Pancreas (tissue), 10 donors: Measurements from ENCODE around the gene TMEM236. TPM values are rescaled to one million over a fixed set of nuclear protein-coding genes. Genes with fewer than 3 reads are reported as not detected.

Source experiments
- ATAC-seq, 4 donors: fragments of 200-7000 bp; cut with Tn5 transposase; one replicate each; pipeline versions ENCODE4 v1.8.0 to v1.9.1; 2020; ENCODE audit warnings: mild to moderate bottlenecking in 4 of 4, moderate library complexity in 4 of 4
- DNase-seq, 6 donors: peaks; one replicate each; pipeline ENCODE4 v3.0.0-alpha.2; 2020
- FAIRE-seq: peaks from 2 replicates; lab custom pipeline; 2012; peaks lifted over from hg19 to GRCh38; lab: Jason Lieb, UNC
- H3K27ac ChIP-seq, 4 donors: fragments of 200-600 bp; sonication (generic); 1 replicate in 3 of 4; 2 replicates in 1 of 4; pipeline versions ENCODE4 v1.5.0 to v1.8.0; 2020
- H3K27me3 ChIP-seq, 4 donors: fragments of 200-600 bp; one replicate each; pipeline ENCODE4 v1.8.0; 2021
- H3K36me3 ChIP-seq, 3 donors: fragments of 200-600 bp; sonication (generic) in 1 of 3; one replicate each; pipeline versions ENCODE4 v1.5.0 to v1.8.0; 2020 to 2021
- H3K4me1 ChIP-seq, 3 donors: fragments of 200-600 bp; one replicate each; pipeline ENCODE4 v1.8.0; 2021
- H3K4me3 ChIP-seq, 4 donors: fragments of 200-600 bp; sonication (generic) in 2 of 4; one replicate each; pipeline versions ENCODE4 v1.5.0 to v1.8.0; 2020 to 2021
- H3K9me3 ChIP-seq, 4 donors: fragments of 200-600 bp; one replicate each; pipeline ENCODE4 v1.8.0; 2021
- WGBS, 2 donors: extraction: QIAGEN DNeasy Blood & Tissue Kit; methylation state at CpG; one replicate each; pipeline ENCODE4 v1.1.7; 2013; 5-methylcytosine and 5-hydroxymethylcytosine counted together
- intact Hi-C, 3 donors: fragments of 100-400 bp; cut with DNase I; formaldehyde crosslinking; loops; one replicate each; pipeline versions ENCODE4 v1.11.1 to v1.14.2; 2022
- polyA plus RNA-seq, 2 donors: library from polyadenylated mRNA; stranded (reverse); fragments of 200-250 nt; gene quantifications; one replicate each; pipeline ENCODE4 v1.2.3, GENCODE V29; 2013
- total RNA-seq, 6 donors: library from RNA; stranded (reverse); fragmentation: NEBNext Ultra II Directional in 4 of 6; extraction: Animal tissue kit (Norgen Biotek cat#: 25700) in 4 of 6; gene quantifications; one replicate each; pipeline versions ENCODE4 v1.2.1 to v1.2.4, GENCODE V29; 2021 to 2023
- TF ChIP-seq, protein P1 (sequence below), 4 donors: fragments of 200-600 bp; sonication (generic) in 3 of 4; IDR thresholded peaks; one replicate each; pipeline versions ENCODE4 v1.5.0 to v1.8.0; 2021; ENCODE audit warnings: antibody characterized with exemption in 4 of 4
- donor health status: healthy with polysubstance abuse.
- donor health status: DM: no; HTN: no; CAD: no; lungs with moderate emphysema.
- donor health status: DM: no; HTN: no; CAD: no.
- donor health status: control.
- donor health status: control.
- donor health status: Bipolar disorder and iron deficiency.
- donor health status: DM: yes; HTN: yes; CAD: no.
- donor health status: DM: no; HTN: no; CAD: no.
- donor health status: DM: no; HTN: no; CAD: no.
- donor health status: DM: yes; HTN: yes; CAD: no.

The TMEM236 gene
- total and polyA plus RNA-seq, 8 donors, result 0.22 to 1.4 (median 0.56) TPM

DNA sequence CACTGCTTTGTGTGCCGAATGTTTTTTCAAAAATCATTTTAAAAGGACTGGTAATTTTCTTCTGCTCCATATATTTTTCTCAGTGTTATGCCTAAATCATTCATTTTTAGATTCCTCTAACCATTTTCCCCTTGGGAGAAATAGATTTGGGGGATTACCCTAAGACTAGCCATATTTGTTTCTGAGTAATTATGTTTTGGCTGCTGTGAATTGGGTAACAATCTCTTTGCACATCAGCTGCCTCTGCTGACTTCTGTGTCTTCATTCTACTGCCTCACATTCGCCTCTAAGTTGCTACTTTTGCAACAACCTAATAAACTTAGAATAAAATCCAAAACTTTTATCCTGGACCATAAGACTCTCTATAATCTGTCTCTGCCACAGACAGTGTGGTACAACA, 38.6 kb downstream of the TMEM236 start:
- 90 to 92% methylated on average over 2 of the region's 2 CpGs for WGBS, 2 donors
- Histone ChIP-seq H3K9me3 (no peaks in the 10 kb centered on the region), H3K27ac (no peak overlapping the region), H3K4me3 (no peak overlapping the region), H3K36me3 (no peaks in the 10 kb centered on the region), H3K27me3 (no peaks in the 10 kb centered on the region), H3K4me1 (peaks cover 6 to 24% (median 15%) of the 10 kb centered on the region in 3 donors)
- intact Hi-C loops, result no loop called here
- TF ChIP-seq, protein P1, sequence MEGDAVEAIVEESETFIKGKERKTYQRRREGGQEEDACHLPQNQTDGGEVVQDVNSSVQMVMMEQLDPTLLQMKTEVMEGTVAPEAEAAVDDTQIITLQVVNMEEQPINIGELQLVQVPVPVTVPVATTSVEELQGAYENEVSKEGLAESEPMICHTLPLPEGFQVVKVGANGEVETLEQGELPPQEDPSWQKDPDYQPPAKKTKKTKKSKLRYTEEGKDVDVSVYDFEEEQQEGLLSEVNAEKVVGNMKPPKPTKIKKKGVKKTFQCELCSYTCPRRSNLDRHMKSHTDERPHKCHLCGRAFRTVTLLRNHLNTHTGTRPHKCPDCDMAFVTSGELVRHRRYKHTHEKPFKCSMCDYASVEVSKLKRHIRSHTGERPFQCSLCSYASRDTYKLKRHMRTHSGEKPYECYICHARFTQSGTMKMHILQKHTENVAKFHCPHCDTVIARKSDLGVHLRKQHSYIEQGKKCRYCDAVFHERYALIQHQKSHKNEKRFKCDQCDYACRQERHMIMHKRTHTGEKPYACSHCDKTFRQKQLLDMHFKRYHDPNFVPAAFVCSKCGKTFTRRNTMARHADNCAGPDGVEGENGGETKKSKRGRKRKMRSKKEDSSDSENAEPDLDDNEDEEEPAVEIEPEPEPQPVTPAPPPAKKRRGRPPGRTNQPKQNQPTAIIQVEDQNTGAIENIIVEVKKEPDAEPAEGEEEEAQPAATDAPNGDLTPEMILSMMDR (IDR thresholded peaks at IDR 0.05), result no peak
- FAIRE-seq, result no peak
- DNase-seq, result no peak
- ATAC-seq, result no peak

DNA sequence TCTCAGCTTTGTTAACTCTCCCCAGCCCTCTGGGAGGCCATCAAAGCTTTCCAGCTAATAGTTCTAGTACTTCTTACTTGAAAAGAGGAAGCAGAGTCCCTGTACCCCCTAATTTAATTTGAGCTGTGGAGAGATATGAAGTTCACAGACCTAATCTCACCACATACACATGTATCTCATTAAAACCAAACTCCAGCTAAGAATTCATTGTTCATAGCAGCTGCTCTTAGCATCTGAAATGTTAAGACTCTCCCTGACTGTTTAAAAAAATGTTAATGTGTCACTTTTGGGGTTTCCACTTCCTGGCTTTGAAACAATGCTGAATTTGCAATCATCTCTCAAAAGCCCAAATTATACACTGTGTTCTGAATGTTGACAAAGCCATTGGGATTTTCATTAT, 41.0 kb downstream of the TMEM236 start:
- TF ChIP-seq, protein P1 (IDR thresholded peaks at IDR 0.05), result no peak
- no peaks in the 10 kb centered on the region for H3K9me3 ChIP-seq
- no peak for ATAC-seq
- FAIRE-seq, result no peak
- intact Hi-C loops, result no loop called here
- H3K36me3 ChIP-seq, result no peaks in the 10 kb centered on the region
- no peak for DNase-seq
- no peaks in the 10 kb centered on the region for H3K27me3 ChIP-seq
- no peak overlapping the region for H3K4me3 ChIP-seq
- H3K4me1 ChIP-seq, result peaks cover 6 to 24% (median 15%) of the 10 kb centered on the region in 3 donors
- peak overlapping the region in 2 of 4 donors; percentile 64 to 82 for H3K27ac ChIP-seq

DNA sequence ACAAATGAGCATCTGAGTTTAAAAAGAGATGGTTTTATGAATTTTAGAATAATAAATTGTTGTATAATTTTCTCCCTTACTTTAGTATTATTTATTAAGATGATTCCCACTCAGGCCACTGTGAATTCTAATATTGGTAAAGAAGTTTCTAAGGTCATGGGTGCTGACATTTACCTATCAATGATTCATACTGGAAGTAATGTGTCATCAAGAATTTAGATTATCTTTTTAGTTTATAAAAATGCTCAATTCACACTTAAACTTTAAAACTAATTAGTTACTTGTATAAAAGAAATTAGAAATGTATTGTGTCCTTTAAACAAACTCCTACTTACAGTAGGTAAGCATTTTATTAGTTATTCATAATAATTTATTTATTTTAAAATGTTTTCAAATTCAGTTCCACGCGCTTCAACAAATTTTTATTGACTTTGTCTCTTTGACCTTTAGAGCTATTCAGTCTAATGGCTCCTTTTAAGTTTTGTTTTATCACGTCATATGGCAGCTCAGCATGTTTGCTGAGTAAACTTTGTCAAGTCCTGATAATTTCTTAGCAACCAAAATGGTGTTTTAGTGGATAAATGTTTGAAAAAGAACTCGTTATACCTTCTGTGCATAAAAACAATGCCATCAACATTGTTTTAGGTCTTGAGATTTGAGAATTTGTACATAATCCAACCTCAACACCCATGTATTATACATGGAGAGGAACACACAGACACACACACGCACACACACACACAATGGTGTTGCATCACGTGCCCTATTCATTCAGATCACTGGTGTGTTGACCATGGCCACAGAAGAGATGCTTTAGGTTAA, 42.0 kb downstream of the TMEM236 start:
- TF ChIP-seq, protein P1 (IDR thresholded peaks at IDR 0.05), result no peak
- no peaks in the 10 kb centered on the region for H3K36me3 ChIP-seq
- 18 to 20% methylated on average over 6 of the region's 6 CpGs for WGBS, 2 donors
- intact Hi-C loops, result no loop called here
- H3K4me3 ChIP-seq, result no peak overlapping the region
- ATAC-seq, result peak; percentile 91 to 95 (median 92)
- no peaks in the 10 kb centered on the region for H3K27me3 ChIP-seq
- DNase-seq, result peak in 1 of 6 donors; percentile 40
- peaks cover 6 to 24% (median 15%) of the 10 kb centered on the region in 3 donors for H3K4me1 ChIP-seq
- peak overlapping the region; percentile 37 to 82 (median 60) for H3K27ac ChIP-seq
- FAIRE-seq, result peak; percentile 97
- H3K9me3 ChIP-seq, result no peaks in the 10 kb centered on the region

DNA sequence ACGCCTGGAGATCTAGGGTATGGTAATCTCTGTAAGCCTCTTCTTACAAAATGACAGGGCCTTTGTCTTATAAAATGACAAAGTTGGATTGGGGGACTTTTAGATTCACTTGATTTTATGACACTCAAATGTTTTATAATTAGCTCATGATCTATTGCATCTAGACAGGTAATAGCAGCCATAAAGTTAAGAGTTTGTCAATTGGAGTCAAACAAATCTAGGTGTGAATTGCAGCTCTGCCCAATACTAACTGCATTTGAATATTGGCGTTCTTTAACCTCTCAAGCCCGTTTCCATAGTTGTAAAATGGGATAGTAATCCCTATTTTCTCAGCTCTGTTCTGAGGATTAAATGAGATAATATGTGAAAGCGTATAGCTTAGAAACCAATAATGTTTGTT, 43.1 kb downstream of the TMEM236 start:
- no peaks in the 10 kb centered on the region for H3K27me3 ChIP-seq
- H3K4me3 ChIP-seq, result no peak overlapping the region
- WGBS, 2 donors, result 90 to 95% methylated on average over 4 of the region's 4 CpGs
- intact Hi-C loops, result no loop called here
- no peaks in the 10 kb centered on the region for H3K36me3 ChIP-seq
- H3K27ac ChIP-seq, result peak overlapping the region in 2 of 4 donors; percentile 64 to 82
- FAIRE-seq (peak; percentile 51), ATAC-seq (no peak), DNase-seq (no peak)
- peaks cover 6 to 24% (median 15%) of the 10 kb centered on the region in 3 donors for H3K4me1 ChIP-seq
- TF ChIP-seq, protein P1 (IDR thresholded peaks at IDR 0.05), result no peak
- no peaks in the 10 kb centered on the region for H3K9me3 ChIP-seq
